Measurements from ENCODE around the gene TBC1D14. TPM values are rescaled to one million over a fixed set of nuclear protein-coding genes. Genes with fewer than 3 reads are reported as not detected.

The TBC1D14 gene
- total RNA-seq, 1 donor from 2014 or later, result 47.3 TPM

- no peak for DNase-seq
- H3K36me3 Mint-ChIP-seq (ENCODE audit: low read depth), result peaks cover 46% of the 10 kb centered on the region
- intact Hi-C loops (cut with micrococcal nuclease), result no loop called here
These were observed 13.9 kb downstream of the TBC1D14 start for GRCh38 chr4:6923507-6923906.

DNA sequence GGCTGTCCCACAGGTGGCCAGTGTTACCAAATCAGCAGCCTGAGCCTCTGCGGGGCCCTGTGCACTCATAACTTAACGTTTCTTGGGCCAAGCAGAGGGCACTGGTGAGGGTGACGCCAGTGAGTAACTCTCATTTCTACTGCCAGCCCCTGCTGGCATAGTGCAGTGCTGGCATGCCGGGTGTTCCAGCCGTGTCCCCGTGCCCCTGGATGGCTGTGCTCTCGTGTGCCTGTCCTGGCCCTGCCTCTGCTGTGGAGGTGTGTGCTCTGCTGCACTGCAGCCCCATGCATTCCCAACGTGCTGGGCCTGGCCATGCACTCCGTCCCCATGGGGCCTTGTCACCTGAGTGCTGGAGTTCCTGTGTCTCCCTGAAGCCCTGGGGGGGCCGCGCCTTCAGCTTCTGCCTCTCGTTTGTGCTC lies 14.7 kb downstream of the TBC1D14 start:
- Mint-ChIP-seq H3K27me3 (no peaks in the 10 kb centered on the region), H3K27ac (no peak overlapping the region), H3K4me3 (no peak overlapping the region), H3K4me1 (peaks cover 61% of the 10 kb centered on the region), H3K36me3 (ENCODE audit: low read depth) (peaks cover 54% of the 10 kb centered on the region), H3K9me3 (no peaks in the 10 kb centered on the region)
- no peak for DNase-seq
- intact Hi-C loops (cut with micrococcal nuclease), result no loop called here

More at GRCh38 chr4:6923507-6923906, 13.9 kb downstream of the TBC1D14 start:
- H3K27me3 Mint-ChIP-seq, result no peaks in the 10 kb centered on the region
- H3K4me1 Mint-ChIP-seq, result peaks cover 61% of the 10 kb centered on the region
- H3K9me3 Mint-ChIP-seq, result no peaks in the 10 kb centered on the region
- no peak overlapping the region for H3K27ac Mint-ChIP-seq
- H3K4me3 Mint-ChIP-seq, result no peak overlapping the region

- peak; percentile 70 for DNase-seq
- peaks cover 60% of the 10 kb centered on the region for H3K4me1 Mint-ChIP-seq
- no peaks in the 10 kb centered on the region for H3K27me3 Mint-ChIP-seq
- intact Hi-C loops (cut with micrococcal nuclease), result no loop called here
- no peaks in the 10 kb centered on the region for H3K9me3 Mint-ChIP-seq
- H3K36me3 Mint-ChIP-seq (ENCODE audit: low read depth), result peaks cover 57% of the 10 kb centered on the region
- peak overlapping the region; percentile 68 for H3K4me3 Mint-ChIP-seq
- H3K27ac Mint-ChIP-seq, result peak overlapping the region; percentile 72
These were observed 15.8 kb downstream of the TBC1D14 start for GRCh38 chr4:6925357-6925836.

- DNase-seq, result no peak
- no peaks in the 10 kb centered on the region for H3K9me3 Mint-ChIP-seq
- intact Hi-C loops (cut with micrococcal nuclease), result no loop called here
These were observed 16.5 kb downstream of the TBC1D14 start for GRCh38 chr4:6926081-6926480.

GRCh38 chr4:6926681-6927478 lies 17.3 kb downstream of the TBC1D14 start:
- intact Hi-C loops (cut with micrococcal nuclease), result loop anchor here (1.0 kb wide), 1 partner anchor 15 kb away; no protein-coding TSS in a partner anchor
- peaks cover 61% of the 10 kb centered on the region for H3K36me3 Mint-ChIP-seq (ENCODE audit: low read depth)
- no peaks in the 10 kb centered on the region for H3K9me3 Mint-ChIP-seq
- peak overlapping the region; percentile 48 for H3K27ac Mint-ChIP-seq
- no peaks in the 10 kb centered on the region for H3K27me3 Mint-ChIP-seq
- H3K4me1 Mint-ChIP-seq, result peaks cover 58% of the 10 kb centered on the region
- peak overlapping the region; percentile 68 for H3K4me3 Mint-ChIP-seq
- DNase-seq, result peak; percentile 87

More at GRCh38 chr4:6926081-6926480, 16.5 kb downstream of the TBC1D14 start:
- Mint-ChIP-seq H3K4me1 (peaks cover 58% of the 10 kb centered on the region), H3K27ac (peak overlapping the region; percentile 48), H3K36me3 (ENCODE audit: low read depth) (peaks cover 57% of the 10 kb centered on the region), H3K27me3 (no peaks in the 10 kb centered on the region), H3K4me3 (peak overlapping the region; percentile 68)

- H3K27ac Mint-ChIP-seq, result peak overlapping the region; percentile 13
- no peaks in the 10 kb centered on the region for H3K27me3 Mint-ChIP-seq
- no peak overlapping the region for H3K4me3 Mint-ChIP-seq
- DNase-seq, result no peak
- peaks cover 49% of the 10 kb centered on the region for H3K4me1 Mint-ChIP-seq
- no peaks in the 10 kb centered on the region for H3K9me3 Mint-ChIP-seq
- peaks cover 58% of the 10 kb centered on the region for H3K36me3 Mint-ChIP-seq (ENCODE audit: low read depth)
- intact Hi-C loops (cut with micrococcal nuclease), result no loop called here
These were observed 18.5 kb downstream of the TBC1D14 start for GRCh38 chr4:6928081-6928480.

DNA sequence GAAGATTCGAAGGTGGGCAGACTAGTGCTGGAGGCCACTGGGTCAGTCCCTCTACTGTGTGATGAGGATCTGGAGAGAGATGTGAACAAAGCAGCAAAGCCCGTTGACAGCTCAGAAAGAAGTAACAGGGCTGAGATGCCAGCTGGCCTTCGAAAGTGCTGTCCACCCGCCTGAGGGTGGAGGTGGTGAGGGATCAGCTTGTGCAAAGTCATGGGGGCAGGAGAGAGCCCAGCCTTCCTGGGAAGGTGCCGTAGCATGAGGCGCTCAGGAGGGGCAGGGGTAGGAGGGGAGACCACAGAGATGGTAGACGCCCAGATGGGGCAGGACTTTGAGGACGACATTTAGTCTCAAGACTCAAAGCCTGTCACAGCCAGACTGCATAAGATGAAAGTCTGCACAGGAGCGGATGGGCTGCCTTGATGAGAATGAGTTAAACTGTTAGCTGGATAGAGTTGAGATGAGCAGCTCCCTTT lies 19.7 kb downstream of the TBC1D14 start:
- intact Hi-C loops (cut with micrococcal nuclease), result no loop called here
- Mint-ChIP-seq H3K9me3 (no peaks in the 10 kb centered on the region), H3K4me3 (no peak overlapping the region), H3K36me3 (ENCODE audit: low read depth) (peaks cover 57% of the 10 kb centered on the region), H3K27ac (no peak overlapping the region), H3K4me1 (peaks cover 55% of the 10 kb centered on the region), H3K27me3 (no peaks in the 10 kb centered on the region)
- DNase-seq, result no peak

- Mint-ChIP-seq H3K27me3 (no peaks in the 10 kb centered on the region), H3K4me3 (no peak overlapping the region), H3K36me3 (ENCODE audit: low read depth) (peaks cover 54% of the 10 kb centered on the region), H3K9me3 (no peaks in the 10 kb centered on the region), H3K27ac (no peak overlapping the region), H3K4me1 (peaks cover 52% of the 10 kb centered on the region)
- DNase-seq, result no peak
- intact Hi-C loops (cut with micrococcal nuclease), result no loop called here
These were observed 20.3 kb downstream of the TBC1D14 start for GRCh38 chr4:6929812-6930464.

- H3K36me3 Mint-ChIP-seq (ENCODE audit: low read depth), result peaks cover 42% of the 10 kb centered on the region
- H3K27me3 Mint-ChIP-seq, result no peaks in the 10 kb centered on the region
- H3K27ac Mint-ChIP-seq, result no peak overlapping the region
- intact Hi-C loops (cut with micrococcal nuclease), result no loop called here
- H3K4me1 Mint-ChIP-seq, result peaks cover 30% of the 10 kb centered on the region
- DNase-seq, result no peak
- H3K4me3 Mint-ChIP-seq, result no peak overlapping the region
- no peaks in the 10 kb centered on the region for H3K9me3 Mint-ChIP-seq
These were observed 22.8 kb downstream of the TBC1D14 start for GRCh38 chr4:6932475-6932874.

DNA sequence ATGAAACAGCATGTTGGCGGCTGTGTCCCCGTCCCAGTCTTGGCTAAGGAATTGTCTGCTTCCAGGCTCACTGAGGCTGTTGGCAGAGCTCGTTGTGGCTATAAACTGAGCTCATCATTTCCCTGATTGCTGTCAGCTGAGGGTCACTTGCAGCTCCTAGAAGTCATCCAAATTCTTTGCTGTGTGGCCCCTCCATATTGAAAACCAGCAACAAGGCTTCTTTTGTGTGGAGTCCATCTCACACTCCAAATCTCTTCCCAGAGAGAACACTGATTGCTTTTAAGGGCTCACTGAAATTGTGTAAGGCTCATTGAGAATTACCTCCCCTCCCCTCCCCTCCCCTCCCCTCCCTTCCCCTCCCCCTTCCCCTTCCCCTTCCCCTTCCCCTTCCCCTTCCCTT lies 23.3 kb downstream of the TBC1D14 start:
- no peaks in the 10 kb centered on the region for H3K27me3 Mint-ChIP-seq
- no peaks in the 10 kb centered on the region for H3K9me3 Mint-ChIP-seq
- H3K27ac Mint-ChIP-seq, result no peak overlapping the region
- no peak for DNase-seq
- intact Hi-C loops (cut with micrococcal nuclease), result no loop called here
- peaks cover 26% of the 10 kb centered on the region for H3K4me1 Mint-ChIP-seq
- peaks cover 42% of the 10 kb centered on the region for H3K36me3 Mint-ChIP-seq (ENCODE audit: low read depth)
- no peak overlapping the region for H3K4me3 Mint-ChIP-seq

DNA sequence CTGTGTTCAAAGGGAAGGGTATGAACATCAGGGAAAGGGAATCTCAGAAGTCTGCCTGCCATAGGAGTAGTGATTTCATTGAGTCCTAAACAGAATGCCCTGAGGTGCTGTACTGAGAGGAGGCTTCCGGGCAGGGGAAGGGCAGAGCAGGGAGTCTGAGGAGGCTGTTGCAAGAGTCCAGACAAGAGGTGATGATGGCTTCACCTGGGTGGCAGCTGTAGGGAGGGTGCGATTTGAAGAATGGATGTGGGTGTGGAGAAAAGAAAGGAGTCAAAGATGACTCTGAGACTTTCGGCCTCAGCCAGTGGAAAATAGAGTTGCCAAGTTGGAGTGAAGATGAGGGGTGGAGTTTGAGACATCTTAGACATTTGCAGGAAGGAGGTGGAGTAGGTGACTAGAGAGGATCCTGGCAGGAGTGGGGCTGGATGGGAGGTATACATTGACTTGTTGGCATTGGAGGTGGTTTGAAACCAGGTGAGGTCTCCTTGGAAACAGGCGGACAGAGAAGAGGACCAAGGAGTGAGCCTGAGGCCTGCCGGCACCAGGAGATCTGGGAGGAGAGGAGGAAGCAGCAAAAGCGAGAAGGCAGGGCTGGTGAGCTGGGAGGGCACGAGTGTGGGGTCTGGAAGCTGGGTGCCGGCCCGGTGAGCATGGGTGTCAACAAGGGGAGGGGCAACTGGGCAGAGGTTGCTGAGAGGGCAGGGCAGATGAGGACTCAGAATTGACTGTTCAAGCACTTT lies 24.2 kb downstream of the TBC1D14 start:
- H3K27ac Mint-ChIP-seq, result no peak overlapping the region
- H3K27me3 Mint-ChIP-seq, result no peaks in the 10 kb centered on the region
- H3K9me3 Mint-ChIP-seq, result no peaks in the 10 kb centered on the region
- no peak overlapping the region for H3K4me3 Mint-ChIP-seq
- intact Hi-C loops (cut with micrococcal nuclease), result no loop called here
- no peak for DNase-seq
- peaks cover 37% of the 10 kb centered on the region for H3K36me3 Mint-ChIP-seq (ENCODE audit: low read depth)
- peaks cover 22% of the 10 kb centered on the region for H3K4me1 Mint-ChIP-seq

GRCh38 chr4:6935965-6936364 lies 26.3 kb downstream of the TBC1D14 start:
- DNase-seq, result no peak
- H3K27ac Mint-ChIP-seq, result no peak overlapping the region
- H3K4me1 Mint-ChIP-seq, result peaks cover 28% of the 10 kb centered on the region
- H3K4me3 Mint-ChIP-seq, result no peak overlapping the region
- no peaks in the 10 kb centered on the region for H3K9me3 Mint-ChIP-seq
- no peaks in the 10 kb centered on the region for H3K27me3 Mint-ChIP-seq
- intact Hi-C loops (cut with micrococcal nuclease), result no loop called here
- H3K36me3 Mint-ChIP-seq (ENCODE audit: low read depth), result peaks cover 31% of the 10 kb centered on the region

GRCh38 chr4:6937201-6937600 lies 27.6 kb downstream of the TBC1D14 start:
- H3K27ac Mint-ChIP-seq, result no peak overlapping the region
- intact Hi-C loops (cut with micrococcal nuclease), result no loop called here
- H3K9me3 Mint-ChIP-seq, result no peaks in the 10 kb centered on the region
- H3K27me3 Mint-ChIP-seq, result no peaks in the 10 kb centered on the region
- H3K4me1 Mint-ChIP-seq, result peaks cover 35% of the 10 kb centered on the region
- no peak for DNase-seq
- H3K4me3 Mint-ChIP-seq, result no peak overlapping the region
- H3K36me3 Mint-ChIP-seq (ENCODE audit: low read depth), result peaks cover 24% of the 10 kb centered on the region

All from activated CD4-positive, alpha-beta T cell treated with anti-CD3 and anti-CD28 coated beads, Interleukin-2, amount 10 ng/mL, durations not matched to agents 24 days and 14 days (primary cell).